GM06990 (cell line): ENCODE results near the gene FZD7.

Experiments used
- DNase-seq: peaks from one replicate; pipeline ENCODE4 v3.0.0-alpha.2; 2011; ENCODE audit not compliant: insufficient read length; ENCODE audit errors: extremely low read depth
- H3K27me3 ChIP-seq: replicated peaks from 2 replicates; pipeline ENCODE4 v1.6.0; 2011; ENCODE audit warnings: low read length; ENCODE audit not compliant: control insufficient read depth, insufficient read depth
- H3K36me3 ChIP-seq: 2 replicates; pipeline ENCODE4 v1.5.1; 2011; ENCODE audit warnings: low read length; ENCODE audit not compliant: control insufficient read depth, insufficient read depth
- H3K4me3 ChIP-seq: replicated peaks from 2 replicates; pipeline ENCODE4 v1.5.1; 2011; ENCODE audit warnings: low read depth, mild to moderate bottlenecking, control low read depth, low read length
- TF ChIP-seq, protein P1 (sequence below): IDR thresholded peaks from 2 replicates; pipeline ENCODE4 v1.5.1; 2011; ENCODE audit warnings: low read length, control low read depth, mild to moderate bottlenecking, inconsistent platforms; ENCODE audit not compliant: insufficient read depth, poor library complexity, severe bottlenecking

The FZD7 gene

DNA sequence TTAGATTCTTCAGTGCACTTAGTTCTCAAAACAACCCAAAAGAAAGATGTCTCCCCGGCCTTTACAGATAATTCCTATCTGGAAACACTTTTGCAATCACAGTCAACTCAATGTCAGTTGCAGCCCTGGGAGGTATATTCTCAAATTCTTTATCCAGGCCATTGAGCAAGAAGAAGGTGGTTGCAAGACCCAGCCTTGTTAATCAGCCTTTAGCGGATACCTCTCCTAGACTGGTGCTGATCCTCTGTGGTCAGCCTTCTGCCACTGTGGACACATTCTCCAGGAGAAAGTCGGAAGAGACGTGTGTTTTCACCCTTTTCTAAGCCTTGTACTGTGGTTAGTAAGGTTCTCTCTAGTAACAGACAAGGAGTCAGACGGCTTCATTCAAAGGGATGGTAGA lies 7.8 kb upstream of the FZD7 start:
- H3K27me3 ChIP-seq = no peaks in the 10 kb centered on the region
- H3K36me3 ChIP-seq = no peaks in the 10 kb centered on the region
- TF ChIP-seq, protein P1, sequence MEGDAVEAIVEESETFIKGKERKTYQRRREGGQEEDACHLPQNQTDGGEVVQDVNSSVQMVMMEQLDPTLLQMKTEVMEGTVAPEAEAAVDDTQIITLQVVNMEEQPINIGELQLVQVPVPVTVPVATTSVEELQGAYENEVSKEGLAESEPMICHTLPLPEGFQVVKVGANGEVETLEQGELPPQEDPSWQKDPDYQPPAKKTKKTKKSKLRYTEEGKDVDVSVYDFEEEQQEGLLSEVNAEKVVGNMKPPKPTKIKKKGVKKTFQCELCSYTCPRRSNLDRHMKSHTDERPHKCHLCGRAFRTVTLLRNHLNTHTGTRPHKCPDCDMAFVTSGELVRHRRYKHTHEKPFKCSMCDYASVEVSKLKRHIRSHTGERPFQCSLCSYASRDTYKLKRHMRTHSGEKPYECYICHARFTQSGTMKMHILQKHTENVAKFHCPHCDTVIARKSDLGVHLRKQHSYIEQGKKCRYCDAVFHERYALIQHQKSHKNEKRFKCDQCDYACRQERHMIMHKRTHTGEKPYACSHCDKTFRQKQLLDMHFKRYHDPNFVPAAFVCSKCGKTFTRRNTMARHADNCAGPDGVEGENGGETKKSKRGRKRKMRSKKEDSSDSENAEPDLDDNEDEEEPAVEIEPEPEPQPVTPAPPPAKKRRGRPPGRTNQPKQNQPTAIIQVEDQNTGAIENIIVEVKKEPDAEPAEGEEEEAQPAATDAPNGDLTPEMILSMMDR = no peak
- H3K4me3 ChIP-seq = no peak overlapping the region
- DNase-seq = no peak

DNA sequence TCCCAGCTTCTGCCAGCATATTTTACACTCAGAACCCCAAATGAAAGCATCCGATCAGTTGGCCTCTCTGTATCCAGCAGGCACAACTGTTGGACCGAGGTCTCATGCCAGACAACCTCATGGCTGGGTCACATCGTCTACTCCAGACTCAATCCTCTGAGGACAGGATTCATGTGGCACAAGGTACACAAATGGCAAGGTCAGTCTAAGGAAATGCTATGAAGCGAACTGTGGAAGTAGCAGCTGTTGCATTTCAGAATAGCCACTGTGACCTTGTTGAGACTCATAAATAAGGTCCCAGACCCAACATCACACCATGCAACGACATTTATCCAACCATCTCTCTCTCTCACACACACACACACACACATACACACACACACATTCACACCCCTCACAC lies 7.1 kb upstream of the FZD7 start:
- no peak for DNase-seq
- Histone ChIP-seq H3K36me3 (no peaks in the 10 kb centered on the region), H3K4me3 (no peak overlapping the region), H3K27me3 (no peaks in the 10 kb centered on the region)
- TF ChIP-seq, protein P1 = no peak

DNA sequence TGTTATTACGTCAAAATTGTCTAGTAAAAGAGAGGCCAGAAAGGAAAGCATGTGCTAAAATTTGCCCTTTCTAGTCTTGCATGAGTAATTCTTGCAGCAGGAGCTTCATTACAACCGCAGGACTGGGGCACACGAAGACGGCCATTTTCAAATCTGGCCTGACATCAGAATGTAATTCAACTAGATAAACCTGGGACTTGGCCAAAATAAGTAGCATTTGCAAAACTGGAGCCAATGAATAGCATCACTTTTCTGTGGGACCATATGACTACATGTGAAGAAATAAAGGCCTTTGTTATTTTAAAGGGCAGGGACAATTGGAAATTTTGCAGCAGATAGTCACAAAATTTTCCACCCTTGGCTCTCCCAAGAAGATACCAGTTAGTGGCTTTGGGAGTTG lies 3.0 kb upstream of the FZD7 start:
- TF ChIP-seq, protein P1 = no peak
- no peak for DNase-seq
- H3K4me3 ChIP-seq = no peak overlapping the region

DNA sequence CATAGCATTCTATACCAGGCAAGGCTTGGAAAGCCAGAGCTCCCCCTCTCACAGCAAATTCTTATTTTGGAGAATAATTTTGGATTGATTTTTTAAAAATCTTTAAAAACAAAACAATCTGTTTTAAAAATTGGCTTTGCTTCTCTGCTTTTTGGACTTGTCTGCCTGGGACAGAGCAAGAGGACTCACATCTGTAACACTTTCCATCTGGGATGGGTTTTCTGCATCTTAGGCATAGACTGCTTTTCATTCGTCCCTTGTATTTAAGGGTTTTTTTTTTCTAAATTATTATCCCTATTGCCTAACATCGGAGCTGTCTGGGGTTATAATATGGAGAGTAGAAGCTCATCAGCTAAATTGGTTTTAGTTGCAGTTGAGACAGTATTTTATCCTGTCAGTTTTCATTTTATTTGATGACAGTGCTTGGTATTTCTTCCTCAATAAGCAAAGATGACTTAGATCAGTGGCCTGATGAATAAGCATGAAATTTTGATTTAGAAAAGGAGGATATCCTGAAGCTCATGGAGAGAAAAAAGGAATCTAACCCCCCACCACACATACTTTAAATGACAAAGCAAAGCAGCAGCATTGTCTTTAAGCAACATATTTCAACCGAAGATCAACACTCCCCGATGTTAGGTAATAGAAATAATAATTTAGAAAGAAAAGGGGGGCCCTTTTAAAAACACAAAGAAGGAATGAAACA lies 2.3 kb upstream of the FZD7 start:
- no peak for DNase-seq
- no peaks in the 10 kb centered on the region for H3K36me3 ChIP-seq
- H3K27me3 ChIP-seq = no peaks in the 10 kb centered on the region; the same call in 1 of the 2 replicates
- no peak overlapping the region for H3K4me3 ChIP-seq
- TF ChIP-seq, protein P1 = no peak

More for the DNA sequence above, 3.0 kb upstream of the FZD7 start:
- H3K27me3 ChIP-seq = no peaks in the 10 kb centered on the region; the same call in 1 of the 2 replicates
- no peaks in the 10 kb centered on the region for H3K36me3 ChIP-seq

DNA sequence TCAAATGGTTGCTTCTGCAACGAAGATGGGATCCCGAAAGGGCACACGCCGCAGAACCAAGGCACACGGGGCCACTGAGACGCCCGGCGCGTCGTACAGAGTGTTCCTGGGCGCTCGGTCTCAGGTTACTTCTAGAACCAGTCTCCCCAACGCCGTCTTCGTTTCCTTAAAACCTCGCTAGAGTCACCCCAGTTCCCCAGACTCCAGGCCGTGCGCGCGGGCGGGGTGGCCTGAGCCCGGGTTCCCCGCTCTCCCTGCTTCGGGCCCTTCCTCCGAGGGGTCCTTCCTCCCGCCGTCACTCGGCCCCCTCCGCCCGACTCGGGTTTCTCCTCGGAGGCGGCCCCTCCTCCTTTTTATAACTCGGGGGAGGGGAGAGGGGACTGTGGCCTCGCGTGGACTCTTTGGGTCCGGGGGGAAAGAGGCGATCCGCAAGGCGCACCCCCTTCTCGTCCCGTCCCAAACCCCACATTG lies 774 bp upstream of the FZD7 start:
- H3K27me3 ChIP-seq = no peaks in the 10 kb centered on the region; the same call in 1 of the 2 replicates
- H3K4me3 ChIP-seq = peak overlapping the region; percentile 76
- no peaks in the 10 kb centered on the region for H3K36me3 ChIP-seq
- TF ChIP-seq, protein P1 = no peak
- no peak for DNase-seq
